HG02642 (cell line): ENCODE results near the gene ADIPOR2.
"Not testable (repeated sequence)": the region's sequence is repeated elsewhere in the genome, so short reads cannot be mapped to it uniquely, and the experiment has no call there.

Experiments used
- ATAC-seq: cut with Tn5 transposase; IDR thresholded peaks from one replicate; pipeline ENCODE4 v1.9.1; 2021; ENCODE audit warnings: mild to moderate bottlenecking; ENCODE audit not compliant: unreplicated experiment, poor library complexity

The ADIPOR2 gene

GRCh38 chr12:1809591-1810190 is 118.8 kb downstream of the ADIPOR2 start:
- ATAC-seq = no peak

GRCh38 chr12:1810201-1810930 is 119.5 kb downstream of the ADIPOR2 start:
- ATAC-seq = no peak

GRCh38 chr12:1810931-1811280 is 120.0 kb downstream of the ADIPOR2 start:
- ATAC-seq = no peak

GRCh38 chr12:1811281-1811947 is 120.5 kb downstream of the ADIPOR2 start:
- ATAC-seq = no peak

DNA sequence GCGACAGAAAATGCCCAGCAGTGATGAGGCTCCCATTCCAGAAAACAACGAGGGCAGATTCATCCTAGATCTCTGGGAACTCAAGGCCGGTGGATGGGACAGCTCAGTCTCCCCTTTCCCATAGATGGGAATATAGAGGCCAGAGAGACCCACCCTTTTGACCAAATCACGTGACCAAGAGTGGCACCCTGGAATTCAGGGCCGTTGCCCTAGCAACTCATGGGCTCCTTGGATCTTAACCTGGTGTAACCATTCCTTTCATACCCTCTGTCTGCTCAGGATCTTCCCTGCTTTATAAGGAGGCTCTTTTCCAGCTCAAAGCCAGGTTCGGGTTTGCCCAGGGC is 121.0 kb downstream of the ADIPOR2 start:
- ATAC-seq = no peak

DNA sequence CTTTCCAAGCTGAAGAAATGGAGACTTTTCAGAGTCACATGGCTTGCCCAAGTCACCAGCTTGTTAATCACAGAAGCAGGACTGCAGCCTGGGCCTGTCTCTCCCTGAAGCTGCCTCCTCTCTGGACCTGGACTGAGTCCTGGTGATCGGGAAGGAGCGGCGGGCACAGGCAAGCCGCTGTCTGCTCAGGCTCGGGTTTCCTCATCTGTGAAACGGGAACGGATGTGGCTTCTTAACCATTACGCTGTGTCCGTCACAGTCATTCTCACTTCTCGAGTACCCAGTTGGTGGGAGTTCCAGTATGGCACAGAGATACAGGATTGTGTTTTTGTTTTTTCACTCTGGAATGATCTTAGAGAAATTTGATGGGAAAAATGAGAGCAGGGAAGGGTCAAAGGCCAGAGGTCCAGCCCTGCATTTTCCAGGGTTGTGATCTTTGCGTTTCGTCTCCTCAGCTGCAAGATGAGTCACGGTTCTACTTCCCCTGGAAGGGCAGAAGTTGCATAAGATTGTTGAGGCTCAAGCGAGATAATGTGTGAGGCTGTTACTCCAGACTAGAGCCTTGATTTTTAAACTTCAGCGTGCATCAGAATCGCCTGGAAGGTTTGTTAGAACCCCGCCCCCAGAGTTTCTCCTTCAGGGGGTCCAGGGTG is 121.9 kb downstream of the ADIPOR2 start:
- no peak for ATAC-seq

DNA sequence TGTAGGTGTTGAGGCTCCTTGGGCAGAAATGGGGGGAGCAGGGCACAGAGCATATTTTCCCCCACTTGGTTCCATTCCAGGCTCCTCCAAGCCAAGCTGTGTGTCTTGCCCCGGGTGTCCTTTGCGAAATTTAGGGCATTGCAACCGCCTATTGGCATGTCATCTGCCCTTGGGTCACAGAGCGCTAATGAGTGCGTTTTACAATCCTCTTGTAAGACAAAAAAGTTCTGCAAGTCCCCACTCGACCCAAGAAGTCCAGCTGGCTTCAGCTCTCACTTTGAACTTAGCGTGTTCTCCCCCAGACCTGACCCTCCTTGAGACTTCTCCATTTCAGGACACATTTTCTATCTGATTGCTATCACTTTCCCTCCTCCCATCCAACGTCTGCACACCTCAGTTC is 123.4 kb downstream of the ADIPOR2 start:
- ATAC-seq = no peak

GRCh38 chr12:1815108-1815507 is 124.2 kb downstream of the ADIPOR2 start:
- no peak for ATAC-seq

GRCh38 chr12:1815814-1816729 is 125.2 kb downstream of the ADIPOR2 start:
- ATAC-seq = no peak

- ATAC-seq = no peak
These were observed 126.0 kb downstream of the ADIPOR2 start for GRCh38 chr12:1816730-1817348.

GRCh38 chr12:1817928-1818327 is 127.1 kb downstream of the ADIPOR2 start:
- not testable (repeated sequence) for ATAC-seq

DNA sequence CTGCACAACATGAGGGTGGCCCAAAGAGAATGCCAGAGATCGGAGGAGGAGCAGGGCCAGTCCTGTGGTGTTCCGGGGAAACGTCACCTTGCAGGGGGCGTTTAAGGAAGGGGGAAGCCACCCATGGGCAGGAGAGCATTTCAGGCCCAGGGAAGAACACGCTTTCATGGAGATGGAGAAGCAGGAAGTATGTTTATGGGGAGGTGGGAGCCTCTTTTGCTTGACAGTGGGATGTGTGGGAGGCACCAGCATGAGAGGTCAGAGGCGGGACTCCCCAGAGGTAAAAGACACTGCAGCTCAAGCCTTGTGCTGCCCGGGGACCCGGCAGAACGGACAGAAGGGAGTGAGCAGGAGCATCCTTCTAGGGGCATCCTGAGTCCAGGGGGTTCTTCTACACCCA is 128.2 kb downstream of the ADIPOR2 start:
- no peak for ATAC-seq

- ATAC-seq = no peak
These were observed 128.7 kb downstream of the ADIPOR2 start for GRCh38 chr12:1819571-1819970.

DNA sequence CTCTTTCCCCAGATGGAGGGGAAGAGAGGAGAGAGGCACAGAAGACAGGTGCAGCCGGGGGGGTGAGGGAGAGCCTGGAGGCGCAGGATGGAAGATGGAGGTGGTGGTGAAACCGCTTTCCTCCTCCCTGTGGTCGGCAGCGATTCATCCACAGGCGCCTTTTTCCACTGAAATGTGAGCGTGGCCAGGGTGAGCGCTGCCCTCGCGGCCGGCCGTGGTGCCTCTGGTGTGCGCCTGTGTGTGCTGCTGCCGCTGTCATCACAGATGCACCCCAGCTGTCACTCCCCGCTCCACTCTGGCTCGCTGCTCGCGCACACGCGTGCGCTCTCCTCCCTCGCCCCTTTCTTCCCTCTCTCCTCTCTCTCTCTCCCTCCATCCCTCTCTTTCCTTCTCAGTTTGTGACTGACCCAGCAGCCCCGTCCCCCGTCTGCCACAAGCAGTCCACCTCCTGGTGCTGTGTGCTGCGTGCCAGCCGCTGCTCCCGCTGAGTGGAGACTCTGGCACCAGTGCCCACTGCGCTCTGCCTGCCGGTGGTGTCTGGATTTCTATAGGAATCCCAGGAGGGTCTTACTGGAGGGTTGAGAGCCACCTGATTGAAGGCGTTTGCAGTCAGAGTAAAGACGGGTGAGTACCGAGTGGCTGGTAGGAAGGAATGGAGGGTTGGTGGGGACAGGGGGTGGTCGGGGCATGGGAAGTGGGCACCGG is 129.5 kb downstream of the ADIPOR2 start, which contains the start of gene LRTM2:
TSS of gene LRTM2 (plus strand) at position 375 of the 705 bp plus-strand sequence. CDS start 7,584 bp downstream, outside the sequence.
- no peak for ATAC-seq

- no peak for ATAC-seq
These were observed 130.0 kb downstream of the ADIPOR2 start for GRCh38 chr12:1820896-1821291.

DNA sequence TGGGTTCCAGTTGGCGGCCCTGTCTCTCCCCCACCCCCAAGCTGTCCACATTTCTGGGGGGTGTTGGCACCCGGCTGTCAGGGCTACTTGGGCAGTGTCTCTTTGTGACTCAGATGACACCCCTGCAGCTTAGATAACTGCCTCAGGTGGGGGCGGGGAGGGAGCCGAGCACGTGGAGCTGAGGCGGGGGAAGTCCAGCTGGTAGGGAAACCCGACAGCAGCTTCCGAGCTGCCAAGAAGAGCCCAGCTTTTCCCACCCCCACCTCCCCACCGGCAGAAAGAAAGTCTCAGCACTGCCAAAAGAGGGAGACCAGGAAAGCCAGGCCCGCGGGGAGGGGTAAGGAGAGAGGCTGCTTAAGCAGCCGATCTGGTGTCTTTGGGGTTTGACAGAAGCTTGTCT is 130.9 kb downstream of the ADIPOR2 start:
- ATAC-seq = no peak

DNA sequence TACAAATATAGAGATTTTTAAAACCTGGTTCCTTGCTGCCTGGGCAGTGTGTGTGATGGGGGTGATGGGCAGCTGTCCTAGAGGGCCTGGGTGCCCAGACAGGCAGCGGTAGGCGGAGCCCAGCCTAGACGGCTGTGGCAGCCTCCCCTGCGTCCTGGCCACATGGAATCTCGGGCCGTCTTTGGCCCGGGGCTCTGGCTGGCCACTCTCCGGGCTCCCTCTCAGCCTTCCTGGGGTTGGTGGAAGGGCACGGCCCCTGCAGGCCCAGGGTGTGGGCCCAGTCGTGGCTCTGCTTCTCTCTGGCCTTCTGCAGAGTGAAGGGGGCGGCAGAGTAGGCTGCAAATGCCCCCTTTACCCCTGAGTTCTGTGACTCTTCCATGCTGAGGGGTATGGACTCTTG is 131.8 kb downstream of the ADIPOR2 start:
- ATAC-seq = no peak

GRCh38 chr12:1823237-1823636 is 132.4 kb downstream of the ADIPOR2 start:
- ATAC-seq = no peak
